Parathyroid adenoma (tissue), 2 donors: Measurements from ENCODE around the gene TCF23.

ENCODE experiments used
- H2AFZ ChIP-seq: fragments of 300-600 bp; sonication (generic); one replicate; pipeline ENCODE4 v1.7.0; 2017; ENCODE audit warnings: antibody characterized with exemption, mild to moderate bottlenecking
- H3K27ac ChIP-seq: fragments of 300-600 bp; sonication (generic); one replicate; pipeline ENCODE4 v1.7.0; 2017
- H3K27me3 ChIP-seq: fragments of 300-600 bp; sonication (generic); one replicate; pipeline ENCODE4 v1.7.0; 2017; ENCODE audit warnings: low read length; ENCODE audit not compliant: control insufficient read depth, insufficient read depth
- H3K36me3 ChIP-seq: fragments of 300-600 bp; sonication (generic); one replicate; pipeline ENCODE4 v1.7.0; 2017; ENCODE audit warnings: low read length; ENCODE audit not compliant: control insufficient read depth, insufficient read depth
- H3K4me1 ChIP-seq: fragments of 300-600 bp; sonication (generic); one replicate; pipeline ENCODE4 v1.7.0; 2017; ENCODE audit warnings: control low read depth
- H3K4me2 ChIP-seq: fragments of 300-600 bp; sonication (generic); one replicate; pipeline ENCODE4 v1.7.0; 2017; ENCODE audit warnings: low read length
- H3K4me3 ChIP-seq: fragments of 300-600 bp; sonication (generic); one replicate; pipeline ENCODE4 v1.7.0; 2017; ENCODE audit warnings: low read depth, low read length
- H3K79me2 ChIP-seq: fragments of 300-600 bp; sonication (generic); one replicate; pipeline ENCODE4 v1.7.0; 2017; ENCODE audit warnings: control low read depth
- H3K9ac ChIP-seq: fragments of 300-600 bp; sonication (generic); one replicate; pipeline ENCODE4 v1.7.0; 2017; ENCODE audit warnings: mild to moderate bottlenecking
- H3K9me3 ChIP-seq: fragments of 300-600 bp; sonication (generic); one replicate; pipeline ENCODE4 v1.7.0; 2017; ENCODE audit warnings: low read length; ENCODE audit not compliant: control insufficient read depth
- CTCF ChIP-seq: fragments of 300-600 bp; sonication (generic); IDR thresholded peaks from one replicate; pipeline ENCODE4 v1.7.0; 2017; ENCODE audit warnings: antibody characterized with exemption, mild to moderate bottlenecking
- donor health status: primary hyperparathyroidism.

The TCF23 gene

GRCh38 chr2:27137322-27137935 is 11.4 kb upstream of the TCF23 start:
- no peak overlapping the region for H3K9ac ChIP-seq
- no peak overlapping the region for H3K4me3 ChIP-seq
- peaks cover 7% of the 10 kb centered on the region for H3K79me2 ChIP-seq
- TF ChIP-seq CTCF = no peak
- H3K4me2 ChIP-seq = no peak overlapping the region
- H3K27ac ChIP-seq = no peak overlapping the region
- no peaks in the 10 kb centered on the region for H3K27me3 ChIP-seq
- no peak overlapping the region for H2AFZ ChIP-seq
- H3K36me3 ChIP-seq = no peaks in the 10 kb centered on the region
- no peaks in the 10 kb centered on the region for H3K9me3 ChIP-seq
- H3K4me1 ChIP-seq = peaks cover 9% of the 10 kb centered on the region

- H3K4me3 ChIP-seq = no peak overlapping the region
- no peak overlapping the region for H3K4me2 ChIP-seq
- peaks cover 5% of the 10 kb centered on the region for H3K79me2 ChIP-seq
- H3K36me3 ChIP-seq = no peaks in the 10 kb centered on the region
- no peaks in the 10 kb centered on the region for H3K27me3 ChIP-seq
- no peak overlapping the region for H3K27ac ChIP-seq
- H3K9ac ChIP-seq = no peak overlapping the region
- no peak overlapping the region for H2AFZ ChIP-seq
- H3K9me3 ChIP-seq = no peaks in the 10 kb centered on the region
- peaks cover 6% of the 10 kb centered on the region for H3K4me1 ChIP-seq
- no peak for TF ChIP-seq CTCF
These were observed 10.7 kb upstream of the TCF23 start for GRCh38 chr2:27138111-27138510.

GRCh38 chr2:27139310-27139709 is 9.5 kb upstream of the TCF23 start, which contains the start of gene PRR30:
Gene PRR30 (minus strand): TSS chr2:27139410. CDS start chr2:27138329, 1,081 bp downstream.
- H3K79me2 ChIP-seq = no peaks in the 10 kb centered on the region
- no peak within 1 kb of the TSS for H3K9ac ChIP-seq
- no peaks in the 10 kb centered on the region for H3K4me1 ChIP-seq
- H2AFZ ChIP-seq = no peak within 1 kb of the TSS
- no peaks in the 10 kb centered on the region for H3K36me3 ChIP-seq
- no peak for TF ChIP-seq CTCF
- no peak within 1 kb of the TSS for H3K4me3 ChIP-seq
- no peaks in the 10 kb centered on the region for H3K27me3 ChIP-seq
- no peak within 1 kb of the TSS for H3K27ac ChIP-seq
- no peaks in the 10 kb centered on the region for H3K9me3 ChIP-seq
- H3K4me2 ChIP-seq = no peak within 1 kb of the TSS

- H3K36me3 ChIP-seq = no peaks in the 10 kb centered on the region
- no peak overlapping the region for H3K27ac ChIP-seq
- no peak for TF ChIP-seq CTCF
- no peaks in the 10 kb centered on the region for H3K9me3 ChIP-seq
- no peaks in the 10 kb centered on the region for H3K4me1 ChIP-seq
- no peaks in the 10 kb centered on the region for H3K79me2 ChIP-seq
- H2AFZ ChIP-seq = no peak overlapping the region
- H3K9ac ChIP-seq = no peak overlapping the region
- H3K27me3 ChIP-seq = no peaks in the 10 kb centered on the region
- H3K4me3 ChIP-seq = no peak overlapping the region
- H3K4me2 ChIP-seq = no peak overlapping the region
These were observed 5.5 kb upstream of the TCF23 start for GRCh38 chr2:27143285-27143684.

GRCh38 chr2:27145682-27146081 is 3.1 kb upstream of the TCF23 start:
- no peak overlapping the region for H3K4me3 ChIP-seq
- no peaks in the 10 kb centered on the region for H3K4me1 ChIP-seq
- H3K36me3 ChIP-seq = no peaks in the 10 kb centered on the region
- H3K27ac ChIP-seq = no peak overlapping the region
- no peak overlapping the region for H3K9ac ChIP-seq
- TF ChIP-seq CTCF = no peak
- no peak overlapping the region for H2AFZ ChIP-seq
- no peaks in the 10 kb centered on the region for H3K27me3 ChIP-seq
- no peaks in the 10 kb centered on the region for H3K9me3 ChIP-seq
- no peaks in the 10 kb centered on the region for H3K79me2 ChIP-seq
- no peak overlapping the region for H3K4me2 ChIP-seq
